Measurements from ENCODE around the gene TPCN1. TPM values are rescaled to one million over a fixed set of nuclear protein-coding genes. Genes with fewer than 3 reads are reported as not detected.

Gene TPCN1
- total and polyA plus RNA-seq, 4 donors, result 20.8 to 61.7 (median 30.7) TPM

GRCh38 chr12:113332688-113333417 lies 111.6 kb downstream of the TPCN1 start:
- no peak for ATAC-seq (ENCODE audit: insufficient read depth, low FRiP score)
- 64 to 79% methylated on average over 17 of the region's 17 CpGs for WGBS, 2 donors
- Histone ChIP-seq H3K4me3 (no peak overlapping the region), H3K9me3 (ENCODE audit: control insufficient read depth in 4 of 4, insufficient read depth in 3 of 4, low read length in 3 of 4) (no peaks in the 10 kb centered on the region), H3K4me1 (ENCODE audit: control insufficient read depth in 5 of 5, insufficient read depth in 5 of 5, low read length in 5 of 5) (peaks cover 0 to 16% (median 4%) of the 10 kb centered on the region in 5 donors), H3K36me3 (ENCODE audit: control insufficient read depth in 4 of 4, insufficient read depth in 4 of 4, low read length in 4 of 4) (peaks cover 0 to 30% (median 2%) of the 10 kb centered on the region in 4 donors), H3K27ac (ENCODE audit: low read depth in 1 of 2, low read length in 1 of 2) (peak overlapping the region in 1 of 2 donors; percentile 13), H3K9ac (ENCODE audit: insufficient read depth in 1 of 2, low read length in 2 of 2) (no peak overlapping the region), H3K27me3 (ENCODE audit: control insufficient read depth in 3 of 3, insufficient read depth in 3 of 3, low read length in 2 of 3) (no peaks in the 10 kb centered on the region)
- DNase-seq, result peak in 1 of 3 donors; percentile 23
- TF ChIP-seq CTCF (IDR thresholded peaks at IDR 0.05; ENCODE audit: control extremely low read depth, extremely low read depth), result no peak

GRCh38 chr12:113333418-113333750 lies 112.1 kb downstream of the TPCN1 start:
- DNase-seq (peak in 1 of 3 donors; percentile 13), ATAC-seq (ENCODE audit: insufficient read depth, low FRiP score) (no peak)
- Histone ChIP-seq H3K4me3 (no peak overlapping the region), H3K9ac (ENCODE audit: insufficient read depth in 1 of 2, low read length in 2 of 2) (no peak overlapping the region), H3K4me1 (ENCODE audit: control insufficient read depth in 5 of 5, insufficient read depth in 5 of 5, low read length in 5 of 5) (peaks cover 0 to 15% (median 4%) of the 10 kb centered on the region in 5 donors), H3K27ac (ENCODE audit: low read depth in 1 of 2, low read length in 1 of 2) (no peak overlapping the region), H3K36me3 (ENCODE audit: control insufficient read depth in 4 of 4, insufficient read depth in 4 of 4, low read length in 4 of 4) (peaks cover 0 to 28% (median 2%) of the 10 kb centered on the region in 4 donors), H3K9me3 (ENCODE audit: control insufficient read depth in 4 of 4, insufficient read depth in 3 of 4, low read length in 3 of 4) (no peaks in the 10 kb centered on the region), H3K27me3 (ENCODE audit: control insufficient read depth in 3 of 3, insufficient read depth in 3 of 3, low read length in 2 of 3) (no peaks in the 10 kb centered on the region)
- WGBS, 2 donors, result 79 to 85% methylated on average over 5 of the region's 5 CpGs
- no peak for TF ChIP-seq CTCF (IDR thresholded peaks at IDR 0.05; ENCODE audit: control extremely low read depth, extremely low read depth)

GRCh38 chr12:113333877-113334785 lies 112.9 kb downstream of the TPCN1 start:
- peak overlapping the region; percentile 84 to 91 for H3K27ac ChIP-seq (ENCODE audit: low read depth in 1 of 2, low read length in 1 of 2)
- peaks cover 0 to 23% (median 2%) of the 10 kb centered on the region in 4 donors for H3K36me3 ChIP-seq (ENCODE audit: control insufficient read depth in 4 of 4, insufficient read depth in 4 of 4, low read length in 4 of 4)
- H3K9ac ChIP-seq (ENCODE audit: insufficient read depth in 1 of 2, low read length in 2 of 2), result peak overlapping the region in 1 of 2 donors; percentile 54
- peaks cover 0 to 12% (median 4%) of the 10 kb centered on the region in 5 donors for H3K4me1 ChIP-seq (ENCODE audit: control insufficient read depth in 5 of 5, insufficient read depth in 5 of 5, low read length in 5 of 5)
- WGBS, 2 donors, result 16 to 20% methylated on average over 27 of the region's 27 CpGs
- no peaks in the 10 kb centered on the region for H3K27me3 ChIP-seq (ENCODE audit: control insufficient read depth in 3 of 3, insufficient read depth in 3 of 3, low read length in 2 of 3)
- no peak for TF ChIP-seq CTCF (IDR thresholded peaks at IDR 0.05; ENCODE audit: control extremely low read depth, extremely low read depth)
- ATAC-seq (ENCODE audit: insufficient read depth, low FRiP score), result peak; percentile 9
- DNase-seq, result peak in 2 of 3 donors; percentile 12 to 24
- H3K9me3 ChIP-seq (ENCODE audit: control insufficient read depth in 4 of 4, insufficient read depth in 3 of 4, low read length in 3 of 4), result no peaks in the 10 kb centered on the region
- peak overlapping the region; percentile 75 for H3K4me3 ChIP-seq
